Parathyroid adenoma (tissue), 2 donors: Measurements from ENCODE around the gene CNN3.

Experiments used
- H2AFZ ChIP-seq: fragments of 300-600 bp; sonication (generic); one replicate; pipeline ENCODE4 v1.7.0; 2017; ENCODE audit warnings: antibody characterized with exemption, mild to moderate bottlenecking
- H3K27ac ChIP-seq: fragments of 300-600 bp; sonication (generic); one replicate; pipeline ENCODE4 v1.7.0; 2017
- H3K27me3 ChIP-seq: fragments of 300-600 bp; sonication (generic); one replicate; pipeline ENCODE4 v1.7.0; 2017; ENCODE audit warnings: low read length; ENCODE audit not compliant: control insufficient read depth, insufficient read depth
- H3K36me3 ChIP-seq: fragments of 300-600 bp; sonication (generic); one replicate; pipeline ENCODE4 v1.7.0; 2017; ENCODE audit warnings: low read length; ENCODE audit not compliant: control insufficient read depth, insufficient read depth
- H3K4me1 ChIP-seq: fragments of 300-600 bp; sonication (generic); one replicate; pipeline ENCODE4 v1.7.0; 2017; ENCODE audit warnings: control low read depth
- H3K4me2 ChIP-seq: fragments of 300-600 bp; sonication (generic); one replicate; pipeline ENCODE4 v1.7.0; 2017; ENCODE audit warnings: low read length
- H3K4me3 ChIP-seq: fragments of 300-600 bp; sonication (generic); one replicate; pipeline ENCODE4 v1.7.0; 2017; ENCODE audit warnings: low read depth, low read length
- H3K79me2 ChIP-seq: fragments of 300-600 bp; sonication (generic); one replicate; pipeline ENCODE4 v1.7.0; 2017; ENCODE audit warnings: control low read depth
- H3K9ac ChIP-seq: fragments of 300-600 bp; sonication (generic); one replicate; pipeline ENCODE4 v1.7.0; 2017; ENCODE audit warnings: mild to moderate bottlenecking
- H3K9me3 ChIP-seq: fragments of 300-600 bp; sonication (generic); one replicate; pipeline ENCODE4 v1.7.0; 2017; ENCODE audit warnings: low read length; ENCODE audit not compliant: control insufficient read depth
- TF ChIP-seq, protein P1 (sequence below): fragments of 300-600 bp; sonication (generic); IDR thresholded peaks from one replicate; pipeline ENCODE4 v1.7.0; 2017; ENCODE audit warnings: antibody characterized with exemption, mild to moderate bottlenecking
- donor health status: primary hyperparathyroidism.

The CNN3 gene

DNA sequence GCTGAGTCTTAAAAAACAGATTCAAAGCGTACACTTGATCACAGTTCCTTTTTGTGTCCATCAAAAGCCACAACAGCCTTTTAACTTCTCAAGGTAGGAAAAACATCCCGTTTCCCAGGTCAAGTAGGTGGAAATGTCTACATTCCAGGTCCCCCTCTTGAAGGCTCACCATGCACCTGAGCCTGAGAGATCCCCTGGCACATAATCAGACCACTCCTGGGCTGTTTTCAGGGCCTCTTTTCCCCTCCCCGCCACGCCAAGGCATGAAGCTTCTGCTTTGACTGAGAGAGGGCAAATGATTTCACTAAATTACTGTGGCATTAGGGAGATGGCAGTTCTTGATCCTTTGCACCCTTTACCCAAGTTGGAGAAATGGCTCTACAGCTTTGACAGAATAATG, 21.7 kb downstream of the CNN3 start:
- H3K27me3 ChIP-seq: no peaks in the 10 kb centered on the region
- H3K27ac ChIP-seq: no peak overlapping the region
- H2AFZ ChIP-seq: no peak overlapping the region
- no peaks in the 10 kb centered on the region for H3K36me3 ChIP-seq
- TF ChIP-seq, protein P1, sequence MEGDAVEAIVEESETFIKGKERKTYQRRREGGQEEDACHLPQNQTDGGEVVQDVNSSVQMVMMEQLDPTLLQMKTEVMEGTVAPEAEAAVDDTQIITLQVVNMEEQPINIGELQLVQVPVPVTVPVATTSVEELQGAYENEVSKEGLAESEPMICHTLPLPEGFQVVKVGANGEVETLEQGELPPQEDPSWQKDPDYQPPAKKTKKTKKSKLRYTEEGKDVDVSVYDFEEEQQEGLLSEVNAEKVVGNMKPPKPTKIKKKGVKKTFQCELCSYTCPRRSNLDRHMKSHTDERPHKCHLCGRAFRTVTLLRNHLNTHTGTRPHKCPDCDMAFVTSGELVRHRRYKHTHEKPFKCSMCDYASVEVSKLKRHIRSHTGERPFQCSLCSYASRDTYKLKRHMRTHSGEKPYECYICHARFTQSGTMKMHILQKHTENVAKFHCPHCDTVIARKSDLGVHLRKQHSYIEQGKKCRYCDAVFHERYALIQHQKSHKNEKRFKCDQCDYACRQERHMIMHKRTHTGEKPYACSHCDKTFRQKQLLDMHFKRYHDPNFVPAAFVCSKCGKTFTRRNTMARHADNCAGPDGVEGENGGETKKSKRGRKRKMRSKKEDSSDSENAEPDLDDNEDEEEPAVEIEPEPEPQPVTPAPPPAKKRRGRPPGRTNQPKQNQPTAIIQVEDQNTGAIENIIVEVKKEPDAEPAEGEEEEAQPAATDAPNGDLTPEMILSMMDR: no peak
- H3K4me1 ChIP-seq: peaks cover 3% of the 10 kb centered on the region
- H3K4me2 ChIP-seq: no peak overlapping the region
- H3K79me2 ChIP-seq: no peaks in the 10 kb centered on the region
- no peaks in the 10 kb centered on the region for H3K9me3 ChIP-seq
- H3K9ac ChIP-seq: no peak overlapping the region
- no peak overlapping the region for H3K4me3 ChIP-seq

DNA sequence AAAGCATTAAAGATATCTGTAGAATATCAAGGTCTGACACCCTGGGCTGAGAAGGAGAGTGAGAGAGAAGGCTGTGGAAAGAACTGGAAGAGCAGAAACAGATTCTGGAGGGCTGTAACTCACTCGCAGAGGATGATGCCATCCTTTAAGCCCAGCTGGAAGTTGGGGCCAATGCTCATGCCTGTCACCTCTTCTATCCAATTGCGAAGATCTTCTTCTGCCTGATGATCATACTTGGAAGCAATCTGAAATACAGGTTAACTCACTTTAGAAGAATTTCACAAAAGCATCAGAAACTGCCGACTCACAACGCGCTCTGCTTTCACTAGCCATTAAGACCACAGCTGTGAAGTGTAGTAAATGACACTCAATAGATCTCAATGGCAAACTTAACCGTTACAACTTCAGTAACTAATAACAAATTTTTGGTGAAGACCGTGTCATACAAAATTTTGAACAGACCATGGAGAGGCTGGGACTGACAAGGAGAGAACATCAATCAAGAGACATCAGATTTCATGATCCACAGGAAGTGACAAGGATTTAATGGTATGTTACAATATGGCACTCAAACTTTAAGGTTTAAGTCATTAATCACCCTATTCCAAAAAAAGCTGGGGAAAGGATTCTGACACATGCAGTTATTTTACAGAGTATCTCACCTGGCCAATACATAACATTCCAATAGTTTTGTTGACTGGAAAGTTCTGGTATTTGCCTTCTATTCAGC, 23.5 kb downstream of the CNN3 start:
- Histone ChIP-seq H3K27me3 (no peaks in the 10 kb centered on the region), H3K9me3 (no peaks in the 10 kb centered on the region), H3K27ac (no peak overlapping the region), H2AFZ (no peak overlapping the region), H3K4me1 (peaks cover 3% of the 10 kb centered on the region), H3K9ac (no peak overlapping the region), H3K36me3 (no peaks in the 10 kb centered on the region), H3K79me2 (no peaks in the 10 kb centered on the region), H3K4me3 (no peak overlapping the region), H3K4me2 (no peak overlapping the region)
- TF ChIP-seq, protein P1: no peak

DNA sequence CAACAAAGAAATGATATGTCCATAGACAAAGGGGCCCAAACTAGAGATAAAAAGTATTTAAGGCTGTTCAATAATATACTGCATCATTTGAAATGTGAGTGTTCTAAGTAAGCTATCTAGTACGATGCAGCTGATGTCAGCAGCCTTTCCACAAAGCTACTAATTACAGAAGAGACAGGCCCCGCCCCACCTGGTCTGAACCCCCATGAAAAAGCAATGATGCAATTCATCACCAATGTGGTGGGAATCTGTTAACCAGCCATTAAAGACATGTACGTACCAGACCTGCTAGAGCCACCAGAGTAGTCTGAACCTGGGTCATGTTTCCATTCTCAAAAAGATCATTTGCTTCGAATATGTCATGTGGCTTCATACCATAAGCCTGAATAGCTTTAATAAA, 25.1 kb downstream of the CNN3 start:
- Histone ChIP-seq H3K79me2 (no peaks in the 10 kb centered on the region), H3K9ac (no peak overlapping the region), H2AFZ (no peak overlapping the region), H3K4me2 (no peak overlapping the region), H3K4me3 (no peak overlapping the region), H3K36me3 (no peaks in the 10 kb centered on the region), H3K9me3 (no peaks in the 10 kb centered on the region), H3K27me3 (no peaks in the 10 kb centered on the region), H3K4me1 (peaks cover 3% of the 10 kb centered on the region), H3K27ac (no peak overlapping the region)
- TF ChIP-seq, protein P1: no peak

DNA sequence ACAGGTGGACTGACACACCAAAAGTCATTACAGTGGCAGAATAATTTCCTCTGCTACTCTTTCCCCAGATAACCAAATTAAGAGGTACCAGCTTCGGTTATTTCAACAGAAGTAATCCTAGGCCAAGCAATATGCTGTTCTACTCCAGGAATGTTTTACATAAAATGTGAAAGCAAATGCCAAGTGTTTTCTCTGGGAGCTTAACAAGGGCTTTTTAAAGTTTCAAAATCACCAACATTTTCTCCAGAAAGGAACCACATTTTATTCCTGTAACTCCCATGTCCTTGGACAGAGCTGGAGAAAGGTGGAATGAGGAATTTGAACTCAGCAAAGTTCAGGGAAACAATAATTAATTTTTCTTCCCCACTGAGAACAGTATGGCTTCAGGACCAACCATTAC, 27.2 kb downstream of the CNN3 start:
- Histone ChIP-seq H3K9ac (no peak overlapping the region), H3K9me3 (no peaks in the 10 kb centered on the region), H3K79me2 (no peaks in the 10 kb centered on the region), H3K4me1 (peaks cover 3% of the 10 kb centered on the region), H3K36me3 (no peaks in the 10 kb centered on the region), H3K27ac (no peak overlapping the region), H3K4me3 (no peak overlapping the region), H3K4me2 (no peak overlapping the region), H3K27me3 (no peaks in the 10 kb centered on the region), H2AFZ (no peak overlapping the region)
- TF ChIP-seq, protein P1: no peak
